AG09309 (cell line): ENCODE data around the gene PDPR.
"Not testable (repeated sequence)": the region's sequence is repeated elsewhere in the genome, so short reads cannot be mapped to it uniquely, and the experiment has no call there.

Experiments
- DNase-seq: peaks from one replicate; pipeline ENCODE4 v3.0.0-alpha.2; 2010; ENCODE audit warnings: low read depth
- H3K4me3 ChIP-seq: 2 replicates; pipeline ENCODE4 v1.5.1; 2011; ENCODE audit warnings: mild to moderate bottlenecking, low read depth, low read length, moderate library complexity; ENCODE audit not compliant: control insufficient read depth

The PDPR gene

GRCh38 chr16:70113982-70114826 is at the start of gene PDPR:
Gene PDPR, plus strand, starts transcription at chr16:70114332. Its CDS starts 6,161 bp downstream, at chr16:70120493.
- peak within 1 kb of the TSS; percentile 81 for H3K4me3 ChIP-seq
- peak; percentile 59 for DNase-seq

GRCh38 chr16:70064841-70065370 is 49.2 kb upstream of the PDPR start:
- DNase-seq = not testable (repeated sequence)
- H3K4me3 ChIP-seq = peak overlapping the region; percentile 63

DNA sequence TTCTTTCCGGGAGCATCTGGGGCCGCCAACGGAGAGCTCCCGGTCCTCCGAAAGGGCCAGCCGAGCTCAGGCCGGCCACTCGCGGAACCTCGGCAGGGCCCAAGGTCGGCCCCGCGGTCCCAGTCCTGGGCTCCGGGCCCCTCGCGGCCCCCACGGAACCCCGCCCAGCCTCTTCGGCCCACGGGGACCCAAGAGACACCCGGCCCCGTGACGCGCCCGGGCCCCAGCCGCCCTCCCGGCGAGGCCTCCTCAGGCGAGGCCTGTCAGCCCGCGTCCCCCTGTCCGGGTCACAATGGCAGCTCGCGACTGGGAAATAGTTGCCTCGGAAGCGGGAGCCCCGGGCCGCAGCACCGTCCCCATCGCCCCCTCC is 48.8 kb upstream of the PDPR start:
- DNase-seq = not testable (repeated sequence)
- peak overlapping the region; percentile 63 for H3K4me3 ChIP-seq

DNA sequence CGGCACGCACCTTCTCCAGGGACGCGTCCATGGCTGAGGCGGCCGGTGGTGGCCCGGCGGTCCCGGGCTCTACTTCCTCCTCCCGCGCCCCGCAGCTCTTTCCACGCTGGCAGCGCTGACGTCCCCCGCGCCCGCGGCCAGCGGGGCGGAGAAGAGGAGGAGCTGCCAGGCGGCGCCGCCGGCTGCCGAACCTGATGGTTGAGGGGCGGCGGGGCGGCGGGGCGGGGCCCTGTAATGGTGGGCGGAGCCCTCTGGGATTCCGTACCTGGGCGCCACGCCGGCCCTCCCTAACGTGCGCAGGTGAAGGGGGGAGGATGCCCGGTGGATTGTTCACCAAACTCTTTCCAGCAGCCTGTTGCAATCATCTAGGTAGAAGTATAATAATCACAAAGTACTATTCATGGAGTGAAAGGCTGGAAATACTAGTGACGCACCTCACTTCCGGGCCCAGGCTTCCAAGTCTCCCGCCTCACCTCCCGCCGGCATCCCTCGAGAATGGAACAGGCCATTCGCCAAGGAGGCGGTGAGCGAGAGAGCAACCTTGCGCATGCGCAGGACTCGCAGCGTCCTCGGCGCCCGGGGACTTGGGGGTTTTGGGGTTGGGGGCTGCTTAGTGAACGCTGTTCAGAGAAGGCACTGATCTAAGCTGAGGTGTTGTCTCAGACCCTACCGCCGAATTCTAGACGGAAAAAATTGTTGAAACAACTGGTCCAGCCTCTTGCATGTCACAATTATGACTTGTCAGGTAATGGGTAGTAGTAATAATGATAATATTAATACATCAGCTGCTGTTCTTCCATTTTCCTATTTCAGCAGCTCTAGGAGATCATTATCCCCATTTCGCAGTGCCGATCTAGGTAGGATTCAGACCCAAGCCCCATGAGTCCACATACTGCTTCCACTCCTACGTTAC is 48.1 kb upstream of the PDPR start:
- peak overlapping the region; percentile 63 for H3K4me3 ChIP-seq
- DNase-seq = peak; percentile 10

- H3K4me3 ChIP-seq, DNase-seq: not testable (repeated sequence)
These were observed 47.4 kb upstream of the PDPR start for GRCh38 chr16:70066751-70067150.

GRCh38 chr16:70079081-70079480 is 35.1 kb upstream of the PDPR start:
- DNase-seq, H3K4me3 ChIP-seq: not testable (repeated sequence)

DNA sequence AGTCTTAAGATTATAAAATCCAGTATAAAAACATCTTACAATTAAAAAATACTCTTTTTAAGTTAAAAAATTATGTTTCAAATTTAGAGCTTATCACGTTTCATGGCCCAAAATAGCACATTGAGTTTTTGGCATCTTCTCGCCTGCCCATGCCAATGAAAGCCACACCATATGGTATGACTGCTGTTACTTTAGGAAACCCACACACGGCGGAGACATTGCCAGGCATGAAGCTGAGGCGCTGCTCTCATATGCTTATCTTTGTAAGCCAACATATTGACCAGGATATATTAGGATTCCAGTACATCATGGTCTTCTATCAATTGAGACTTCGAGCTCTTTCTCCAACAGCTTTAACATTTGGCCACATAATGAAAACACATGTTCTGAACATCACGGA is 32.9 kb upstream of the PDPR start:
- DNase-seq, H3K4me3 ChIP-seq: not testable (repeated sequence)

- not testable (repeated sequence) for H3K4me3 ChIP-seq, DNase-seq
These were observed 30.2 kb upstream of the PDPR start for GRCh38 chr16:70083931-70084330.

- H3K4me3 ChIP-seq, DNase-seq: not testable (repeated sequence)
These were observed 26.0 kb upstream of the PDPR start for GRCh38 chr16:70088160-70088559.

- not testable (repeated sequence) for DNase-seq, H3K4me3 ChIP-seq
These were observed 25.3 kb upstream of the PDPR start for GRCh38 chr16:70088877-70089276.

DNA sequence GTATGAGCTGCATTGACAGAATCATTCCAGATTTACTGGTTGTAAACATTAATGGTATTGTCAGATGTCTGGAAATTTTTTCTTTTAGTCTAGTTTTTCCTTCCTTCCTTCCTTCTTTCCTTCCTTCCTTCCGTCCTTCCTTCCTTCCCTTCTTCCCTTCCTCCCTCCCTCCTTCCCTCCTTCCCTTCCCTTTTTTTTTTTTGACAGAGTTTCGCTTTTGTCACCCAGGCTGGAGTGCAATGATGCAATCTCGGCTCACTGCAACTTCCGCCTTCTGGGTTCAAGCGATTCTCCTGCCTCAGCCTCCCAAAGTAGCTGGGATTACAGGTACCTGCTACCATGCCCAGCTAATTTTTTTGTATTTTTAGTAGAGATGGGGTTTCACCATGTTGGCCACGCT is 24.8 kb upstream of the PDPR start:
- not testable (repeated sequence) for DNase-seq, H3K4me3 ChIP-seq

GRCh38 chr16:70091104-70091503 is 23.0 kb upstream of the PDPR start:
- not testable (repeated sequence) for DNase-seq, H3K4me3 ChIP-seq

GRCh38 chr16:70094096-70094495 is 20.0 kb upstream of the PDPR start:
- H3K4me3 ChIP-seq, DNase-seq: not testable (repeated sequence)

DNA sequence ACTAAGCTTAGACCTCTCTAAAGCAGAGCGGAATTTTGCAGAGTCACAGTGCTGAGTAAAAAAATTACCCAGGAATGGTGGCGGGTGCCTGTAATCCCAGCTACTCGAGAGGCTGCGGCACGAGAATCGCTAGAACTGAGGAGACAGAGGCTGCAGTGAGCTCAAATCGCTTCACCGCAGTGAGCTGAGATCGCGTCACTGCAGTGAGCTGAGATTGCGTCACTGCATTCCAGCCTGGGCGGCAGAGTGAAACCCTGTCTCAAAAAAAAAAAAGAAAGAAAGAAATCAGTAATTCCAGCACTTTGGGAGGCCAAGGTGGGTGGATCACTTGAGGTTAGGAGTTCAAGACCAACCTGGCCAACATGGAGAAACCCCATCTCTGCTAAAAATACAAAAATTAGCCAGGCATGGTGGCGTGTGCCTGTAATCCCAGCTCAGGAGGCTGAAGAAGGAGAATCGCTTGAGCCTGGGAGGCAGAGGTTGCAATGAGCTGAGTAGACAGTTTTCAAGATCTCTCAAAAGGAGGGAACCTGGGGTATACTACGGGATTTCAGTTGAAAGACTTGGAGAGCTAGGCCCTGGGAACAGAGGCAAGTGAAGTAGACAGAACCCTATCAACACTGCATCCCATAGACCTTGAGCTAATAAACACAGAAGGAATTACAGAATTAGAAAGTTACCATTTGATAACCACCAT is 4.4 kb upstream of the PDPR start:
- H3K4me3 ChIP-seq, DNase-seq: not testable (repeated sequence)

DNA sequence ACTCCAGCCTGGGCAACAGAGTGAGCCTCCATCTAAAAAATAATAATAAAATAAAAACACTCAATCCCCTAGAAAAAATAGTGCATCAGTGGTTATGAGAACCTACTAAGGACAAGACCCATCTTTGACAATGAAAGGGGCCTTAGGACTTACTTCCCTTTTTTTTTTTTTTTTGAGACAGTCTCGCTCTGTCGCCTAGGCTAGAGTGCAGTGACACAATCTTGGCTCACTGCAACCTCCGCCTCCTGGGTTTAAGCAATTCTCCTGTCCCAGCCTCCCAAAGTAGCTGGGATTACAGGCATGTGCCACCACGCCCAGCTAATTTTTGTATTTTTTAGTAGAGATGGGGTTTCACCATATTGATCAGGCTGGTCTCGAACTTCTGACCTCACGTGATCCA is 2.0 kb upstream of the PDPR start:
- not testable (repeated sequence) for H3K4me3 ChIP-seq, DNase-seq

GRCh38 chr16:70113599-70113981 is 542 bp upstream of the PDPR start:
- not testable (repeated sequence) for DNase-seq
- H3K4me3 ChIP-seq = peak overlapping the region; percentile 81

DNA sequence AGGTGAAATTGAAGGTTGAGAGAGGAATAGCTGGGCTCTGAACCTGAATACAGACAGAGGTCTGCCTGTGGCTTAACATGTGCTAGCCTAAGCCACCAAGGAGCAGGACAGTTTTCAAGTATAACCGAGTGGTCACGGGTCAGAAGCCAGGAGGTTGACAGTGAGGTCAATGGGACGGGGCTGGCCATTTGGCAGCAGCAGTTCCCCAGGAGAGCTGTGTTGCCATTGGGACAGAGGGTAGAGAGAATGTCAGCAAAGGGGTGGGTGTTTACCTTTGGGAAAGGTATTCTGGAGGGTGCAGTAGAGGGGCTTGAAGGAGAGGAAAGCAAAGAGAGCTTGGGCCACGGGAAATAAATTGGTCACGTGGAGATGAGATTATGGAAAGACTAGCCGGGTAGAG is 4.2 kb downstream of the PDPR start:
- H3K4me3 ChIP-seq, DNase-seq: not testable (repeated sequence)

GRCh38 chr16:70118776-70119175 is 4.6 kb downstream of the PDPR start:
- DNase-seq, H3K4me3 ChIP-seq: not testable (repeated sequence)
